HL-60 (cell line): ENCODE data around the gene GRID2.

ENCODE experiments used
- DNase-seq, 2 experiments: peaks; one replicate each; pipeline ENCODE4 v3.0.0-alpha.2; 2010 to 2020; ENCODE audit warnings: low read depth in 1 of 2, low spot score in 1 of 2
- H3K27ac ChIP-seq: fragments of 250-450 bp; sonication (Bioruptor Pico); replicated peaks from 2 replicates; pipeline ENCODE4 v1.5.1; 2020; ENCODE audit warnings: mild to moderate bottlenecking, moderate library complexity
- H3K27me3 ChIP-seq: fragments of 250-450 bp; sonication (Bioruptor Pico); 2 replicates; pipeline ENCODE4 v1.5.1; 2021; ENCODE audit warnings: mild to moderate bottlenecking, moderate library complexity; ENCODE audit not compliant: insufficient read depth, poor library complexity, severe bottlenecking
- H3K4me3 ChIP-seq: replicated peaks from 2 replicates; pipeline ENCODE4 v1.5.1; 2011; ENCODE audit warnings: mild to moderate bottlenecking, control low read depth, low read length; ENCODE audit not compliant: insufficient read depth
- GABPA ChIP-seq: IDR thresholded peaks from 2 replicates; pipeline ENCODE4 v1.6.1; 2012; ENCODE audit warnings: low read depth
- POLR2AphosphoS5 ChIP-seq: IDR thresholded peaks from 2 replicates; pipeline ENCODE4 v1.6.1; 2012; ENCODE audit warnings: low read depth
- REST ChIP-seq: IDR thresholded peaks from 2 replicates; pipeline ENCODE4 v1.6.1; 2012; ENCODE audit warnings: low read depth; ENCODE audit not compliant: insufficient replicate concordance
- SPI1 ChIP-seq: IDR thresholded peaks from 2 replicates; pipeline ENCODE4 v1.6.1; 2012; ENCODE audit warnings: low read depth, mild to moderate bottlenecking, borderline replicate concordance
- TF ChIP-seq, protein P1 (sequence below): IDR thresholded peaks from one replicate; pipeline ENCODE4 v1.5.1; 2011; ENCODE audit warnings: low read length, control low read depth, inconsistent platforms; ENCODE audit not compliant: insufficient read depth

GRID2 gene

GRCh38 chr4:92305878-92306520 is 2.2 kb downstream of the GRID2 start:
- DNase-seq, result no peak
- H3K27me3 ChIP-seq, result peaks cover 31% of the 10 kb centered on the region
- TF ChIP-seq REST (no peak), GABPA (no peak), POLR2AphosphoS5 (no peak), SPI1 (no peak)
- TF ChIP-seq, protein P1, sequence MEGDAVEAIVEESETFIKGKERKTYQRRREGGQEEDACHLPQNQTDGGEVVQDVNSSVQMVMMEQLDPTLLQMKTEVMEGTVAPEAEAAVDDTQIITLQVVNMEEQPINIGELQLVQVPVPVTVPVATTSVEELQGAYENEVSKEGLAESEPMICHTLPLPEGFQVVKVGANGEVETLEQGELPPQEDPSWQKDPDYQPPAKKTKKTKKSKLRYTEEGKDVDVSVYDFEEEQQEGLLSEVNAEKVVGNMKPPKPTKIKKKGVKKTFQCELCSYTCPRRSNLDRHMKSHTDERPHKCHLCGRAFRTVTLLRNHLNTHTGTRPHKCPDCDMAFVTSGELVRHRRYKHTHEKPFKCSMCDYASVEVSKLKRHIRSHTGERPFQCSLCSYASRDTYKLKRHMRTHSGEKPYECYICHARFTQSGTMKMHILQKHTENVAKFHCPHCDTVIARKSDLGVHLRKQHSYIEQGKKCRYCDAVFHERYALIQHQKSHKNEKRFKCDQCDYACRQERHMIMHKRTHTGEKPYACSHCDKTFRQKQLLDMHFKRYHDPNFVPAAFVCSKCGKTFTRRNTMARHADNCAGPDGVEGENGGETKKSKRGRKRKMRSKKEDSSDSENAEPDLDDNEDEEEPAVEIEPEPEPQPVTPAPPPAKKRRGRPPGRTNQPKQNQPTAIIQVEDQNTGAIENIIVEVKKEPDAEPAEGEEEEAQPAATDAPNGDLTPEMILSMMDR, result no peak
- no peak overlapping the region for H3K27ac ChIP-seq
- no peak overlapping the region for H3K4me3 ChIP-seq

DNA sequence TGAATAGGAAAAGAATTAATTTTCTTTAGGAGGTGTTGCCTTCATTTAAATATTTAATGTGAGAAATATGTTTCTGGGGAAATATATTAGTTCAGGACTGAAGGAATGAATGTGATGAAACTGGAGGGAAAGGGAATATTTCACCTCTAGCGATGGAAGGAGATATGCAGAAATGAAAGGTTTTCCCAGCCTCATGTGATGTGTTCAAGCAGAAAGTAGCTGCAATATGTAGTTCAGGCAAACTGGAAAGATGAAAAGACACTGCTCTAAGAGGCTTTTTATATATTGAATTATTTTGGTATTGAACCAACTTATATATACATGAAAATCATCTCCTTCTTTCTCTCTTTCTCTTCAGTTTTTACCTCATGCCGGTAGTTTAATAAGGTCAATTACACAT is 3.4 kb downstream of the GRID2 start:
- TF ChIP-seq REST (no peak), SPI1 (no peak), POLR2AphosphoS5 (no peak)
- Histone ChIP-seq H3K27ac (no peak overlapping the region), H3K27me3 (peaks cover 31% of the 10 kb centered on the region), H3K4me3 (no peak overlapping the region)
- DNase-seq, result no peak

- TF ChIP-seq, protein P1, result no peak
- TF ChIP-seq POLR2AphosphoS5, result no peak
- no peak for TF ChIP-seq GABPA
- no peak for TF ChIP-seq SPI1
- TF ChIP-seq REST, result no peak
- no peak for DNase-seq
- Histone ChIP-seq H3K27me3 (peaks cover 29% of the 10 kb centered on the region), H3K4me3 (no peak overlapping the region), H3K27ac (no peak overlapping the region)
These were observed 4.1 kb downstream of the GRID2 start for GRCh38 chr4:92307866-92308265.
